Calu3 (cell line): Measurements from ENCODE around the gene MUC2. TPM values are rescaled to one million over a fixed set of nuclear protein-coding genes. Genes with fewer than 3 reads are reported as not detected.

ENCODE experiments used
- BruUV-seq: library from RNA; stranded (reverse); fragments of 400-500 nt; replicated peaks from 2 replicates; lab custom pipeline; 2021; lab: Mats Ljungman, UMichigan
- CTCF ChIA-PET: fragments of 300-600 bp; sonication (Branson Sonifier 250); formaldehyde crosslinking; loops from one replicate; lab custom pipeline; 2022; ENCODE audit warnings: antibody characterized with exemption; lab: Charles Lee
- DNase-seq: peaks from one replicate; pipeline ENCODE4 v3.0.0; 2022
- H3K27ac Mint-ChIP-seq: one replicate; pipeline ENCODE4 v1.8.0; 2022; ENCODE audit warnings: mixed read lengths; ENCODE audit not compliant: unreplicated experiment
- H3K27me3 Mint-ChIP-seq: one replicate; pipeline ENCODE4 v1.8.0; 2022; ENCODE audit warnings: mixed read lengths; ENCODE audit not compliant: unreplicated experiment
- H3K36me3 Mint-ChIP-seq: one replicate; pipeline ENCODE4 v1.8.0; 2022; ENCODE audit warnings: mild to moderate bottlenecking, moderate library complexity, mixed read lengths; ENCODE audit not compliant: insufficient read depth, unreplicated experiment
- H3K4me1 Mint-ChIP-seq: one replicate; pipeline ENCODE4 v1.8.0; 2022; ENCODE audit warnings: mild to moderate bottlenecking, low read depth, mixed read lengths; ENCODE audit not compliant: unreplicated experiment
- H3K4me3 Mint-ChIP-seq: one replicate; pipeline ENCODE4 v1.8.0; 2022; ENCODE audit warnings: mild to moderate bottlenecking, low read depth, moderate library complexity, mixed read lengths; ENCODE audit not compliant: unreplicated experiment
- H3K9me3 Mint-ChIP-seq: one replicate; pipeline ENCODE4 v1.8.0; 2022; ENCODE audit warnings: low read depth, mixed read lengths; ENCODE audit not compliant: unreplicated experiment
- intact Hi-C: fragments of 100-400 bp; cut with micrococcal nuclease; formaldehyde crosslinking; loops from one replicate; pipeline ENCODE4 v1.10.0; 2022; ENCODE audit not compliant: unreplicated experiment
- total RNA-seq: library from RNA; stranded (reverse); gene quantifications from 2 replicates; pipeline ENCODE4 v1.2.3, GENCODE V29; 2022
- TF ChIP-seq, protein P1 (sequence below): fragments of 200-600 bp; IDR thresholded peaks from one replicate; pipeline ENCODE4 v1.8.0; 2022; ENCODE audit warnings: antibody characterized with exemption; ENCODE audit not compliant: unreplicated experiment

The MUC2 gene
- total RNA-seq, 1 experiment from 2014 or later: not detected

DNA sequence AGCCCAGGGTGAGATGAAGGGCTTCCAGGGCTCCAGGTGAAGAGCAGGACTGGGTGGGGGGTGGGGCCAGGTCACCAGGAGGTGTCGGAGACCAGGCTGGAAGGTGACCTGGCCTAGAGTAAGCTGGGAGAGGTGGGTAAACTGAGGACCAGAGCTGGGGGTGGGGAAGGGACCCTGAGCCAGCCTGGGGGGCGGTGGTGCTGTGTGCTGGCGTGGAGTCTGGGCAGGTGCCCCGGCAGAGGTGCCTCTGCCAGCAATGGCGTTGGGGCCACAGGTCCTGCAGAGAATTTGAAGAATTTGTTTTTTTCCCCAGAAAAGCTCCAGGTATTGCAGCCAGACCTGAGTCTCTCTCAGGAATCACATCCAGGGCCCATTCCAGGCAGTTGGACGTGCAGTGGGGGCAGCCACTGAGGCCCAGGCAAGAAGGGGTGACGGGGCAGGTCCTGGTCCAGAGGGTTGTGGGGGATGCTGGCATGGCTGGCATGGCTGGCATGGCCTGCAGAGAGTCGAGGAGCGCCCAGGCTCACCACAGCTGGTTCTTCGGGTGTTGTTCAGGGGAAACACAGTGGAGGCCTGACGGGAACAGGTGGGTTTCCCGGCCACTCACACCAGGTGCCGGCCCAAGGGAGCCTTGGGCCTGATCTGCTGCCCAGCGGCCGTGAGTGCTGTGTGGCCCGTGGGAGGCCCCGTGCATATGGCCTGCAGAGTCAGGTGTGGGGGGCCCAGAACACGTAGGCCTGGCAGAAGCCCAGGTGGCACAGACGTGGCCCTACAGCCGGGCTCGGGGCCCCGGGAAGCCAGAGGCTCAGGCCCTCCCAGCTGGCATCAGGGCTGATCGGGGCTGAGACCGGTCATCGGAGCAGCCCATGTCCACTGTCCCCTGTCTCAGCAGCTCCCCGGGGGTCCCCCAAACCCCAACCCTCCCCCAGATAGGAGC is 31.8 kb upstream of the MUC2 start:
- Mint-ChIP-seq H3K27ac (no peak overlapping the region), H3K4me1 (peaks cover 16% of the 10 kb centered on the region), H3K4me3 (no peak overlapping the region), H3K9me3 (peaks cover 4% of the 10 kb centered on the region), H3K36me3 (peaks cover 12% of the 10 kb centered on the region), H3K27me3 (peaks cover 40% of the 10 kb centered on the region)
- no peak for DNase-seq
- TF ChIP-seq, protein P1, sequence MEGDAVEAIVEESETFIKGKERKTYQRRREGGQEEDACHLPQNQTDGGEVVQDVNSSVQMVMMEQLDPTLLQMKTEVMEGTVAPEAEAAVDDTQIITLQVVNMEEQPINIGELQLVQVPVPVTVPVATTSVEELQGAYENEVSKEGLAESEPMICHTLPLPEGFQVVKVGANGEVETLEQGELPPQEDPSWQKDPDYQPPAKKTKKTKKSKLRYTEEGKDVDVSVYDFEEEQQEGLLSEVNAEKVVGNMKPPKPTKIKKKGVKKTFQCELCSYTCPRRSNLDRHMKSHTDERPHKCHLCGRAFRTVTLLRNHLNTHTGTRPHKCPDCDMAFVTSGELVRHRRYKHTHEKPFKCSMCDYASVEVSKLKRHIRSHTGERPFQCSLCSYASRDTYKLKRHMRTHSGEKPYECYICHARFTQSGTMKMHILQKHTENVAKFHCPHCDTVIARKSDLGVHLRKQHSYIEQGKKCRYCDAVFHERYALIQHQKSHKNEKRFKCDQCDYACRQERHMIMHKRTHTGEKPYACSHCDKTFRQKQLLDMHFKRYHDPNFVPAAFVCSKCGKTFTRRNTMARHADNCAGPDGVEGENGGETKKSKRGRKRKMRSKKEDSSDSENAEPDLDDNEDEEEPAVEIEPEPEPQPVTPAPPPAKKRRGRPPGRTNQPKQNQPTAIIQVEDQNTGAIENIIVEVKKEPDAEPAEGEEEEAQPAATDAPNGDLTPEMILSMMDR: no peak
- BruUV-seq: no TSS peak
- intact Hi-C loops: loop anchor here (10.0 kb wide), 1 partner anchor 118 kb away; the partner anchor contains the start of gene AP2A2
- CTCF ChIA-PET: interaction anchor here (0.9 to 1.5 kb wide), 3 partner anchors 8 to 183 kb away, joined by 3 to 17 read pairs (median 5); no protein-coding TSS in a partner anchor

- H3K36me3 Mint-ChIP-seq: peaks cover 12% of the 10 kb centered on the region
- DNase-seq: no peak
- peaks cover 4% of the 10 kb centered on the region for H3K9me3 Mint-ChIP-seq
- no TSS peak for BruUV-seq
- TF ChIP-seq, protein P1: no peak
- no peak overlapping the region for H3K27ac Mint-ChIP-seq
- H3K4me3 Mint-ChIP-seq: no peak overlapping the region
- H3K4me1 Mint-ChIP-seq: peaks cover 16% of the 10 kb centered on the region
- H3K27me3 Mint-ChIP-seq: peaks cover 47% of the 10 kb centered on the region
- intact Hi-C loops: loop anchor here (10.0 kb wide), 1 partner anchor 119 kb away; the partner anchor contains the start of gene AP2A2
- CTCF ChIA-PET: no interaction called here
Observed at GRCh38 chr11:1043563-1044096, 31.0 kb upstream of the MUC2 start.

- Mint-ChIP-seq H3K4me1 (peaks cover 11% of the 10 kb centered on the region), H3K36me3 (peaks cover 8% of the 10 kb centered on the region), H3K4me3 (no peak overlapping the region), H3K9me3 (peaks cover 4% of the 10 kb centered on the region), H3K27me3 (peaks cover 52% of the 10 kb centered on the region), H3K27ac (no peak overlapping the region)
- no TSS peak for BruUV-seq
- TF ChIP-seq, protein P1: no peak
- intact Hi-C loops: loop anchor here (10.0 kb wide), 1 partner anchor 119 kb away; the partner anchor contains the start of gene AP2A2
- no peak for DNase-seq
- CTCF ChIA-PET: no interaction called here
Observed at GRCh38 chr11:1044160-1044559, 30.5 kb upstream of the MUC2 start.

- H3K36me3 Mint-ChIP-seq: peaks cover 7% of the 10 kb centered on the region
- H3K27ac Mint-ChIP-seq: no peak overlapping the region
- TF ChIP-seq, protein P1: no peak
- H3K9me3 Mint-ChIP-seq: peaks cover 4% of the 10 kb centered on the region
- DNase-seq: no peak
- intact Hi-C loops: loop anchor here (10.0 kb wide), 1 partner anchor 123 kb away; the partner anchor contains the start of gene AP2A2
- no TSS peak for BruUV-seq
- H3K4me1 Mint-ChIP-seq: no peaks in the 10 kb centered on the region
- H3K4me3 Mint-ChIP-seq: no peak overlapping the region
- CTCF ChIA-PET: no interaction called here
- peaks cover 52% of the 10 kb centered on the region for H3K27me3 Mint-ChIP-seq
Observed at GRCh38 chr11:1047595-1048156, 27.0 kb upstream of the MUC2 start.
